SU-DHL-6 (cell line): ENCODE measurements around the gene PTH1R.

ENCODE experiments used
- EZH2phosphoT487 ChIP-seq: fragments of 200-600 bp; sonication (generic), shearing (Covaris generic); conservative IDR thresholded peaks from 2 replicates; pipeline ENCODE4 v1.6.1; 2018; ENCODE audit warnings: mild to moderate bottlenecking, antibody characterized with exemption, low read length, moderate library complexity, mixed read lengths
- TF ChIP-seq, protein P1 (sequence below): fragments of 200-600 bp; sonication (generic); IDR thresholded peaks from one replicate; pipeline ENCODE4 v1.5.1; 2017; ENCODE audit warnings: antibody characterized with exemption, mild to moderate bottlenecking, low read length, moderate library complexity; ENCODE audit not compliant: insufficient read depth, poor library complexity, severe bottlenecking

DNA sequence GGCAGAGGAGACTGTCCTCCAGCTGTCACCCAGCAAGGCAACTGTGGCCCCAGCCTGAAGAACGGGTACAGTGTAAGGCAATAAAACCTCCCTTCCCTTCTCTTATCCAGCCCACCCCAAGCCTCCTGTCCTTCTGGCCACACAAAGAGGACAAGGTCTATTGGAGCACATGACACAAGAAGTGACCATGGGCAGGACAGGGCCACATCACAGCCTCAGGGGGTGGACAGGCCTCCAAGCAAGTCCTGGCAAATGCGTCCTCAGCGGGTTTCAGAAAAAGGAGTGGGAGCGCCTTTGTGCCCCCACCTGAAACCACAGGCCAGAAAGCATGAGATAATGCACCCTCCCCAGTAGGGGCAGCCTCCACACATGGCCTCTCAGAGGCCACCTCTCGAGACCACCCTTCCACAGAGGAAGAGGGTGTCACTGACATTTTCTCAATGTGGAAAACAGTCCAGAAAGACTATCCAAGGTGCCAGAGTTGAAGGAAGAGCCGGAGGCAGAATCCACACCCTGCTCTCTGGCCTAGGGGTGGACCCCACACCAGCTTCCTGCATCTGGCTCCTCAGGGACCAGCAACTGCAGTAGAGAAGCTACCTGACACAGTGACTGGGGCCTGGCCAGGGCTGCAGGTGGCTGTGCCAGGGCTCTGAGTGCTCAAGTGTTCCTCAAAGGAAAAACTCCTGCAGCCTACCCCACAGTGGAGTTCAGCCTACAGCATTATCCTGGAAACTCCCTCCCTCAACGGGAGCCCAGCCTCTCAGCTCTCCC is 55.1 kb downstream of the PTH1R start:
- TF ChIP-seq, protein P1, sequence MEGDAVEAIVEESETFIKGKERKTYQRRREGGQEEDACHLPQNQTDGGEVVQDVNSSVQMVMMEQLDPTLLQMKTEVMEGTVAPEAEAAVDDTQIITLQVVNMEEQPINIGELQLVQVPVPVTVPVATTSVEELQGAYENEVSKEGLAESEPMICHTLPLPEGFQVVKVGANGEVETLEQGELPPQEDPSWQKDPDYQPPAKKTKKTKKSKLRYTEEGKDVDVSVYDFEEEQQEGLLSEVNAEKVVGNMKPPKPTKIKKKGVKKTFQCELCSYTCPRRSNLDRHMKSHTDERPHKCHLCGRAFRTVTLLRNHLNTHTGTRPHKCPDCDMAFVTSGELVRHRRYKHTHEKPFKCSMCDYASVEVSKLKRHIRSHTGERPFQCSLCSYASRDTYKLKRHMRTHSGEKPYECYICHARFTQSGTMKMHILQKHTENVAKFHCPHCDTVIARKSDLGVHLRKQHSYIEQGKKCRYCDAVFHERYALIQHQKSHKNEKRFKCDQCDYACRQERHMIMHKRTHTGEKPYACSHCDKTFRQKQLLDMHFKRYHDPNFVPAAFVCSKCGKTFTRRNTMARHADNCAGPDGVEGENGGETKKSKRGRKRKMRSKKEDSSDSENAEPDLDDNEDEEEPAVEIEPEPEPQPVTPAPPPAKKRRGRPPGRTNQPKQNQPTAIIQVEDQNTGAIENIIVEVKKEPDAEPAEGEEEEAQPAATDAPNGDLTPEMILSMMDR, result no peak
- no peak for TF ChIP-seq EZH2phosphoT487
